HFFc6 (cell line): ENCODE measurements around the gene ORM1. TPM values are rescaled to one million over a fixed set of nuclear protein-coding genes. Genes with fewer than 3 reads are reported as not detected.

Experiments
- DNase-seq: peaks from one replicate; pipeline ENCODE4 v3.0.0-alpha.2; 2018
- H3K27ac Mint-ChIP-seq: 2 replicates; pipeline ENCODE4 v1.8.0; 2020; ENCODE audit warnings: mild to moderate bottlenecking, mixed read lengths
- H3K27me3 Mint-ChIP-seq: 2 replicates; pipeline ENCODE4 v1.8.0; 2021; ENCODE audit warnings: mild to moderate bottlenecking, moderate library complexity, mixed read lengths; ENCODE audit not compliant: insufficient read depth
- H3K36me3 Mint-ChIP-seq: 2 replicates; pipeline ENCODE4 v1.8.0; 2021; ENCODE audit warnings: low read depth, mixed read lengths
- H3K4me1 Mint-ChIP-seq: 2 replicates; pipeline ENCODE4 v1.8.0; 2020; ENCODE audit warnings: low read depth, mixed read lengths
- H3K4me3 Mint-ChIP-seq: 2 replicates; pipeline ENCODE4 v1.8.0; 2020; ENCODE audit warnings: mild to moderate bottlenecking, moderate library complexity, mixed read lengths
- H3K9me3 Mint-ChIP-seq: 2 replicates; pipeline ENCODE4 v1.8.0; 2020; ENCODE audit warnings: mild to moderate bottlenecking, mixed read lengths
- total RNA-seq, 6 experiments: library from RNA; stranded (reverse); fragmentation: NEBNext Ultra II Directional; extraction: Animal tissue kit (Norgen Biotek cat#: 25700); gene quantifications; 2 replicates in 1 of 6; 3 replicates in 5 of 6; pipeline ENCODE4 v1.2.3, GENCODE V29; 2021
- TF ChIP-seq, protein P1 (sequence below): fragments of 200-600 bp; sonication (generic); IDR thresholded peaks from 2 replicates; pipeline ENCODE4 v1.5.0; 2021; ENCODE audit warnings: antibody characterized with exemption, mild to moderate bottlenecking

ORM1 gene
- total RNA-seq, 6 experiments from 2014 or later, result not detected

- Mint-ChIP-seq H3K4me1 (peaks cover 24% of the 10 kb centered on the region), H3K4me3 (no peak overlapping the region)
- TF ChIP-seq, protein P1, sequence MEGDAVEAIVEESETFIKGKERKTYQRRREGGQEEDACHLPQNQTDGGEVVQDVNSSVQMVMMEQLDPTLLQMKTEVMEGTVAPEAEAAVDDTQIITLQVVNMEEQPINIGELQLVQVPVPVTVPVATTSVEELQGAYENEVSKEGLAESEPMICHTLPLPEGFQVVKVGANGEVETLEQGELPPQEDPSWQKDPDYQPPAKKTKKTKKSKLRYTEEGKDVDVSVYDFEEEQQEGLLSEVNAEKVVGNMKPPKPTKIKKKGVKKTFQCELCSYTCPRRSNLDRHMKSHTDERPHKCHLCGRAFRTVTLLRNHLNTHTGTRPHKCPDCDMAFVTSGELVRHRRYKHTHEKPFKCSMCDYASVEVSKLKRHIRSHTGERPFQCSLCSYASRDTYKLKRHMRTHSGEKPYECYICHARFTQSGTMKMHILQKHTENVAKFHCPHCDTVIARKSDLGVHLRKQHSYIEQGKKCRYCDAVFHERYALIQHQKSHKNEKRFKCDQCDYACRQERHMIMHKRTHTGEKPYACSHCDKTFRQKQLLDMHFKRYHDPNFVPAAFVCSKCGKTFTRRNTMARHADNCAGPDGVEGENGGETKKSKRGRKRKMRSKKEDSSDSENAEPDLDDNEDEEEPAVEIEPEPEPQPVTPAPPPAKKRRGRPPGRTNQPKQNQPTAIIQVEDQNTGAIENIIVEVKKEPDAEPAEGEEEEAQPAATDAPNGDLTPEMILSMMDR, result no peak
These were observed 21.3 kb downstream of the ORM1 start for GRCh38 chr9:114344188-114344566.

DNA sequence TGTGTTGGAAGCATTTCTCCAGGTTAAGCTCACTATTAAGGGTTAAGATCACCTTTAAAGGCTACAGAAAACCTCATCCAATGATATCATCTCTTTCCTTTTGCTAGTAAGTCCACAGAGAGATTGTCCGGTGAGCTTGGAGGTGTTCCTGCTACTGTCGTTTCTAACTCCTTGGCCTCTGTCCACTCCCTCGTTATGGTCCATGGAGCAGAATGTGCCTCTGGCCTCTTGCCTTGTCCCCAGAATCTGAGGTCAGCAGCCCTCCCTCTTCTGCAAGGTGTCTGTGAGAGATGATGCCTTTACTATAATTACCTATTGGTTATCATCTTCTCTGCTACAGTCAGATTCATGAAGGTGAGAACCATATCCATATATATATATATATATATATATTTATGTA lies 21.8 kb downstream of the ORM1 start:
- H3K9me3 Mint-ChIP-seq, result no peaks in the 10 kb centered on the region
- H3K27ac Mint-ChIP-seq, result no peak overlapping the region
- peaks cover 29% of the 10 kb centered on the region for H3K4me1 Mint-ChIP-seq
- no peak overlapping the region for H3K4me3 Mint-ChIP-seq
- no peaks in the 10 kb centered on the region; the same call in 1 of the 2 replicates for H3K27me3 Mint-ChIP-seq
- TF ChIP-seq, protein P1, result no peak
- peaks cover 26% of the 10 kb centered on the region; the same call in 1 of the 2 replicates for H3K36me3 Mint-ChIP-seq
- DNase-seq, result no peak

More at GRCh38 chr9:114344188-114344566, 21.3 kb downstream of the ORM1 start:
- Mint-ChIP-seq H3K36me3 (peaks cover 26% of the 10 kb centered on the region; the same call in 1 of the 2 replicates), H3K27ac (no peak overlapping the region), H3K9me3 (no peaks in the 10 kb centered on the region), H3K27me3 (no peaks in the 10 kb centered on the region; the same call in 1 of the 2 replicates)
- no peak for DNase-seq

- DNase-seq, result no peak
- TF ChIP-seq, protein P1, result no peak
- no peak overlapping the region for H3K27ac Mint-ChIP-seq
- H3K4me3 Mint-ChIP-seq, result no peak overlapping the region
- H3K36me3 Mint-ChIP-seq, result peaks cover 28% of the 10 kb centered on the region; the same call in 1 of the 2 replicates
- no peaks in the 10 kb centered on the region; the same call in 1 of the 2 replicates for H3K27me3 Mint-ChIP-seq
- no peaks in the 10 kb centered on the region for H3K9me3 Mint-ChIP-seq
- peaks cover 36% of the 10 kb centered on the region for H3K4me1 Mint-ChIP-seq
These were observed 22.7 kb downstream of the ORM1 start for GRCh38 chr9:114345493-114346065.

- Mint-ChIP-seq H3K36me3 (peaks cover 28% of the 10 kb centered on the region; the same call in 1 of the 2 replicates), H3K4me1 (peaks cover 36% of the 10 kb centered on the region), H3K27ac (no peak overlapping the region), H3K9me3 (no peaks in the 10 kb centered on the region), H3K27me3 (no peaks in the 10 kb centered on the region; the same call in 1 of the 2 replicates), H3K4me3 (no peak overlapping the region)
- no peak for DNase-seq
- TF ChIP-seq, protein P1, result no peak
These were observed 23.2 kb downstream of the ORM1 start for GRCh38 chr9:114346146-114346545.

DNA sequence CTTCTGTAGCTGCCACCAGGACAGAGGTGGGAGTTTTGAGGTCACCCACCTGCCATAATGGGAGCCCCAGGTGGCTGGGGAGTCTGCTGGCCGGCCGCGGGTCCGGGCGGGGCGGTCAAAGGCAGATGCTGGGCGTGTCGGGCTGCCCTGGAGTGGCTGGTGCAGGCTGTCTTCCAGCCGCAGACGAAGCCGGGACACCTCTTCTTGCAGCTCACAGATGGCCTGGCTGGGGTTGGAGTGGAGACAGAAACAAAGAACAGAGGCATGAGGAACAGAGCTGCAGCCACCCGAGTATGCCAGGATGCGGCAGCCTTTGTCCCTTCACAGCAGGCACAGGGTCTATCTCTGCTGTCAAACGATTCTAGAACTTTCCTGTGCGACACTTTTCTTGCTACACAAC lies 24.8 kb downstream of the ORM1 start:
- no peaks in the 10 kb centered on the region; the same call in 1 of the 2 replicates for H3K27me3 Mint-ChIP-seq
- H3K9me3 Mint-ChIP-seq, result no peaks in the 10 kb centered on the region
- TF ChIP-seq, protein P1, result no peak

More for the DNA sequence above, 24.8 kb downstream of the ORM1 start:
- Mint-ChIP-seq H3K4me3 (no peak overlapping the region), H3K4me1 (peaks cover 36% of the 10 kb centered on the region), H3K36me3 (peaks cover 19% of the 10 kb centered on the region; the same call in 1 of the 2 replicates), H3K27ac (peak overlapping the region; percentile 89; the same call in 1 of the 2 replicates)
- DNase-seq, result no peak
